ENCODE data around the gene CAMSAP3.

Gene CAMSAP3

DNA sequence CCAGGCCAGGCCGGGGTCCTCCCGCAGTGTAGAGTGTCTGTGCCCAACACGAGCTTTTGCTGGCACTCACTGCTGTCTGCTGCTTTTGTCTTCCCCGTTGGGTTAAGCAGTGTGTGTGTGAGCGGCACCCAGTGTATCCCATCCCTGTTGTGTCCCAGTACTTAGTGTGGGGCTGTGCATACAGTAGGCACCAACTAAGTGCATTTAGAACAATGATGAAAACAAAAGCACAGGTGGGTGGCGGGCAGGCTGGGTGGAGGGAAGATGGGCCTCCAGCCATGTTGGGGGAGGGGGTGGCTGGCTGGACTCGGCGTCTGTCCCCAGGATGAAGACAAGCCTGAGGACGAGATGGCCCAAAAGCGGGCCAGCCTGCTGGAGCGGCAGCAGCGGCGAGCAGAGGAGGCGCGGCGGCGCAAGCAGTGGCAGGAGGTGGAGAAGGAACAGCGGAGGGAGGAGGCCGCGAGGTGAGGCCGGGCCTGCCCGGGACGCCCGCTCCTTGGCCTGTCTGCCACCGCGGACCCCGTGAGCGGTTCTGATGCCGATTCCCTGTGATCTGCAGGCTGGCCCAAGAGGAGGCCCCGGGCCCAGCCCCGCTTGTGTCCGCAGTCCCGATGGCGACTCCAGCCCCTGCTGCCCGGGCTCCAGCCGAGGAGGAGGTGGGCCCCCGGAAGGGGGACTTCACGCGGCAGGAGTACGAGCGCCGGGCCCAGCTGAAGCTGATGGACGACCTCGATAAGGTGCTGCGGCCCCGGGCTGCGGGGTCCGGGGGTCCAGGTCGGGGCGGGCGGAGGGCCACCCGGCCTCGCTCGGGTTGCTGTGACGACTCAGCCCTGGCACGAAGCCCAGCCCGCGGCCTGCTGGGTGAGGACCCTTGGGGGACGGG lies 19.4 kb downstream of the CAMSAP3 start:
- DNase-seq = no peak

DNA sequence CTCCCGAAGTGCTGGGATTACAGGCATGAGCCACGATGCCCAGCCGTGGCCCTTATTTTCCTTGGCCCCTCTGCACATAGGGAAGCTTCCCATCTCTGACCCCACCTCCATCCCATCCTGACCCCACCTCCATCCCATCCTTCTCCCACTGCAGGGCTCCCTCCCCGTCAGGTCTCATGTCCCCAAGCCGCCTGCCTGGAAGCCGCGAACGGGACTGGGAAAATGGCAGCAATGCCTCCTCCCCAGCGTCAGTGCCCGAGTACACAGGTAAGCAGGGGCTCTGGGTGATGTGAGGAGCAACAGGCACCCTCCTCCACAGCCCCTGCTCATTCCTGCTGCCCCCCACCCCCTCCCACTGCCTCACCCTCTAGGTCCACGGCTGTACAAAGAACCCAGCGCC lies 21.5 kb downstream of the CAMSAP3 start:
- no peak for DNase-seq

DNA sequence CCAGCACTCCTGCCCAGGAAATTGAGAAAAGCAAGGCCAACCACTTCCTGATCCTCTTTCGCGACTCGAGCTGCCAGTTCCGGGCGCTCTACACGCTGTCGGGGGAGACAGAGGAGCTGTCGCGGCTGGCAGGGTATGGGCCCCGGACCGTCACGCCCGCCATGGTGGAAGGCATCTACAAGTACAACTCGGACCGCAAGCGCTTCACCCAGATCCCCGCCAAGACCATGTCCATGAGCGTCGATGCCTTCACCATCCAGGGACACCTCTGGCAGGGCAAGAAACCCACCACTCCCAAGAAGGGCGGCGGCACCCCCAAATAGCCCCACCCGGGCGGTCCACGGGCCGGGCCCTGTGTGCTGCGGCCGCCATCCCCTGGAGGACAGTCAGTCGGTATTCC lies 22.1 kb downstream of the CAMSAP3 start:
- no peak for DNase-seq

DNA sequence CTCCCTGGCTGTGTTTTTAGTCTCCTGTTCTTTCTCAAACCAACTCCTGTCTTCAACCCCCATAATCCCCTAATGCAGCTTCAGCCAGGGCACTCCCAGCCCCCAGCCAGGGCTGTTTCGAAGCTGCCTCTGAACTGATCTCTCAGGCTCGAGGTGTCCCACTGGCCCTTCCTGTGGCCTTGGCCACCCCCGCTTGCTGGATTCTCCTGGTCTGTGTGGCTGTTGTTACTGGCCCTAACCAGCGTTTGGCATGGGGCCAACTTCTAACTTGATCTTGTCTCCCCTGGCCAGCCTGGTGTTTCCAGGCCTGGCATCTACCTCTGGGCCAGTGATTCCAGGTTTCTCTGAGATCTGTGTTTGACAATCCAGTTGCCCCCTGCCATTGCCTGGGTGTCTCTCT lies 22.7 kb downstream of the CAMSAP3 start:
- DNase-seq = no peak

DNA sequence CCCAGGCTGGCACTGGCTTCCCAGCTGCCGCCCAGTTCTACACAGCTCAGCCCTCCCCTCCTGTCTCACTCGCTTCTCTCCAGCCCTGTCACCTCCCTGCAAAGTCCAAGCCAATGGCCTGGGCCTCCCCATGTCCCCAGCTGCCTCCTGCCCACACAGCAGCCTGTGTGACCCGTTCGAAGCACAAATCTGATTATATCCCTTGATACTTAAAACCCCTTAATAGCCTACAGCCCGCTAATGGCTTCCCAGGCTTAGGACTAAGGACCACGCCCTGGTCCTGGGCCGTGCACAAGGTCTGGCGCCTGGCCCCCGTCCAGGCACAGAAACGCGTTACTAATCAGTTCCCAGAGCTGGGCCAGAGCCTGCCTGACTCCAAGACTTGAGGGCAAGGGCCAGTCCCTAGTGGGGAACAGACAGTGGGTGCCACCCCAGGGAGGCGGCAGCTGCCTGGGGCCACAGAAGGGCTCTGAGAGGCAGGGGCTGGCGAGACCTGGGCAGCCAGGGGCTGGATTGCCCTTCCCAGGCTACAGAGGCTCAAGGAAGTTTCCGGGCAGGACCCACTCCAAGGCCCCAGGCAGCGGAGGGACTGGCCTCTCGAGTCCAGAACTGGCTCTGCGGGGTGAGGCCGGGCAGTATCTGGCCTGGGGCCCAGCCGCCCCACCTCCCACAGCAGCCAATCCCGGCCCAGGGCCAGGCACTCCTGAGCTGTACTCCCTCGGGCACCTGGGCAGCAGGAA lies 23.3 kb downstream of the CAMSAP3 start:
- DNase-seq = no peak

DNA sequence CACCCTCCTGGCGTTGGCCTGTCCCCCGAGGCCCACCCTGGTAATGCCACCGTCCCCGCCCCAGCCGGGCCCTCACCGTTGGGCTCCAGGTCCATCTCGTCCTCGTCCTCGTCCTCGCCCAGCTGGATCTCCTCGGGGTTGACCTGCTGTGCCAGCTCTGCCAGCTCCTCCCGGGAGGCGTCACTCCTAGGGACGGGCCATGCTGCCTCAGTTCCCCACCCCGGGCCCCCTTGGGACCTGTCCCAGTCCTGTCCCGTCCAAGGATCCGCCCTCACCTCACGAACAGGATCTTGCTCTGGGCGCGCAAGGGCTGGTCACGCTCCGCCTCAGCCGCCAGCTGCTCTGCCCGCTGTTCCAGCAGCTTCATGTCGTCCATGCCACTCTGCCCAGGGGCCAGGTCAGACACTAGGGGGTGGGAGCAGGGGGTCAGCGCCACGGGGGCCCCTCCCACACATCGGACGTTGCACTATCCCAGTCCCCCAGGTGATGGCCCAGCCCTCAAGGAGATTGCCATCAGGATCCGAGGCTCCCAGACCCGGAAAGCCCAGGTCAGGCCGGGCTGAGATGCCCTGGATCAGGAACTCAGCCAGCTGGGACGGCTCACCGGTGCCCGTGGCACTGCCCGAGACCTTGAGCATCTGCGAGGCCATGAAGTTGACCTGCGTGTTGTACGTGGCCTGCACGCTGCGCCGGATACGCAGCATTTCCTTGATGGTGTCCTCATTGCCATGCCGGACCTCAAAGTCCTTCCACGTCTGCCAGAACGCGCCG lies 24.2 kb downstream of the CAMSAP3 start:
- DNase-seq = no peak

DNA sequence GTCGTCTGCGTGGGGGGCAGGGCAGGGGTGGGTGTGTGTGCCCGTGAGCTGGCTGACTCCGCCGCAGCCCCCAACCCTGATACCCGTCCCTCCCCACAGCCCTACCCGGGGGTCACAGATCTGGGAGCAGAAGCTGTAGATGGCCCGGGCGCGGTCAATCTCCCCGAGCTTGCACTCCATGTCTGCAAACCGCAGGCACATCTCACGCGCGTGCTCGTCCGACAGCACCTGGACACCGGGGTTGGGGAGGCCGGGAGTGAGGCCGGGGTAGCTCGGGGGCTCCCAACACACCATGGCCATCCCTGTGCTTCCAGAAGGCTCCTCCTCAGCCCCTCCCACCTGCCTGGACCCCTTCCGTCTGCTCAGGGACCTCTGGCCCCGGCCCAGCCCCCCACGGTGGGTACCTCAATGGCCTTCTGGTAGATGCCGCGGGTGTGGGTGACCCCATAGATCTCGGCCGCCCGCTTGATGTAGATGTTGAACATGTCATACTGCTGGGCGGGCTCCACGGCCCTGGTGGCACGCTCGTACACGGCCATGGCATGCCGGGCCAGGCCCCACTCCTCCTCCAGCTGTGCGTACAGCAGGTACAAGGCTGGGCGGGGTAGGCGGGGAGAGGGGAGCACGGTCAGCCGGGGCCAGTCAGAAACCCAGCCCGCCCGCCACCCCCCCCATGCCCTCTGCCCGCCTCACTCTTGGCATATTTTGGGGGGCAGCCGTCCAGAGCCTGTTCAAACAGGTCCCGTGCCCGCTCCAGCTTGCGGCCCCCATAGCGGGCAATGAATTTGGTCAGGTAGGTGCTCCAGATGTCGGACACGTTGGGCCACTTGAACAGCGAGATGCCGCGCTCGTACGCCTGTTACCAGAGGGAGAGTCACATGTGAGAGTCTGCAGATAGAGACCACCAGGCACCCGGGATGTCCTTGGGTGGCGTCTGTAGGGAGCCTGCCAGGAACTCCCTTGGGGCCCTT lies 25.1 kb downstream of the CAMSAP3 start:
- no peak for DNase-seq

DNA sequence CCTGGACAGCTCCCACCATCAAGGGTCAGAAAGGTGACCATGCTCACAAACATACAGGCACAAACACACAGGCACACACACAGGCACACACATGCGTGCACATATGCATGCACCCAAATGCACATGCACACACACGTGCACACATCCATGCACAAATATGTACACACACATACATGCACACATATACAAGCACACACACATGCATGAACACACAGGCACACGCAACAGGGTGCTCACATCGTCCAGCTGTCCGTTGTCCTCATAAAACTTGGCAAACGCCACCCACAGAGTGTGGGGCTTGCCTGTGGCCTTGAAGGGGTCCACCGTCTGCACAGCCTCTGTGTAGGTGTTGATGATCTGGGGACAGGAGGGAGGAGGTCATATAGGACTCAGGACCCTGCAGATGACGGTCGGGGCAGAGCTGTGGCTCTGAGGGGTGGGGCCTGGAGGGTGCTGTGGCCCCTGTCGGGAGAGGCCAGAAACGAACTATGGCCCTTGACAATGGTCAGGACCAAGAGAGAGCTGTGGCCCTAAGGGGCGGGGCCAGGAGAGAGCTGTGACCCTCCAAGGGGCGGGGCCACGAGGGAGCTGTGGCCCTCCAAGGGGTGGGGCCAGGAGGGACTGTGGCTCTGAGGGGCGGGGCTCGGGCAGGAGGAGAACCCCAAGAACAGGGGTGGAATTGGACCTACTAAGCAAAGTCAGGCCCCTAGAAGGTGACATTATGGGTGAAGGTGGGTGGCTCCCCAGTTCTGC lies 27.4 kb downstream of the CAMSAP3 start:
- no peak for DNase-seq

DNA sequence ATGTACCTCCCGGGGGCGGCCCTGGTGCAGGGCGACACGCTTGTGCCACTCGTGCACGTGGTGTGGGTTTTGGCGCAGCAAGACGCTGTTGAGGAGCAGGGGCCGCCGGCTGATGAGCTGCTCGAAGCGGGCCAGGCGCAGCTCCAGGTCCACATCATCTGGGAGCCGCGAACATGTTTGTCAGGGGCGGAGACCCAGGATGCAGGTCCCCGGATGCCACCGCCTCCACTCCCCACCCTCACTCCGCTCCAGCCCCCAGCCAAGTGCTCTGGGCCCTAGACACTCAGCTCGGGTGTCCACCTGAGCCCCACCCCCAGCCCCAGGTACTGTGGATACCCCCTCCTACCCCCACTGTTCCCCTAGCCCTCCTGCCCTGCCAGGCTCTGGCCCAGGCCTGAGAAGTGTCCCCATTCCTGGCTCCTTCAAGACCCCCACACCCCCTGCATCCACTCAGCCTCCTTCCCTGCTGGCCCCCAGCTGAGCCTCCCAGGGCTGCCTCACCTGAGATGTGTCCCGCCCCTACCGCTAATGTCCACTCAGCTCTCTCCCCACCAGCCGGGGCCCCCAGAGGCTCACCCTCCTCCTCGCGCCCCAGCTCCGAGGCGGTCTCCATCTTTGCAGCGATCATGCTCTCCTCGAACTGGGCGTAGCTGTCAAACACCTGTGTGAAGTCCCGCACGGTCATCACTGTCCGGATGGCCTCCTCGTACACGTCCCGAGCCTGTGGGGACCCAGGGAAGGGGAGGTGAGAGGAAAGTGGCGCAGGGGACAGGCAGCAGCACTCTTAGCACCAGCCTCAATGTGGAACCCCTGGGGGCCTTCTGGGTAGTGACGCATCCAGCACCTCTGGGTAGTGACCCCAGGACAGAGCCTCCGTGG lies 28.3 kb downstream of the CAMSAP3 start:
- DNase-seq = no peak

DNA sequence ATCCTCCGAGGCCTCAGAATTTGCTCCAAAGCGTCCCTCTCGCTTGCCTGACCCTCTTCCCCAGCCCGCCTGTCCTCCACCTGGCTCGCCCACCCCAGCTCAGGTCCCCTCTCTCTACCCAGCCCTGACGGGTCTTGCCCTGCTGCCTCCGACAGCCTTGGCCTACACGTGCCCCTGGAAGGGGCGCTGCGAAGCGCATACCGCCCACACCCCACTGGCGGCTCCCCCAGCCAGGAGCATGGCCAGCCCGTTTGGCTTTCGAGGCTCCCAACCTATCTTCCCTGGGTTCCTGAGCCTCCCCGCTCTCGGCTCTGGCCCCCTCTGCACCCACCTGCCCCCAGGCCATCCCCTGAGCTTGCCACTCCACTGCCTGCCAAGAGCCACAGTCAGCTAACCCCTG lies 29.1 kb downstream of the CAMSAP3 start:
- no peak for DNase-seq

DNA sequence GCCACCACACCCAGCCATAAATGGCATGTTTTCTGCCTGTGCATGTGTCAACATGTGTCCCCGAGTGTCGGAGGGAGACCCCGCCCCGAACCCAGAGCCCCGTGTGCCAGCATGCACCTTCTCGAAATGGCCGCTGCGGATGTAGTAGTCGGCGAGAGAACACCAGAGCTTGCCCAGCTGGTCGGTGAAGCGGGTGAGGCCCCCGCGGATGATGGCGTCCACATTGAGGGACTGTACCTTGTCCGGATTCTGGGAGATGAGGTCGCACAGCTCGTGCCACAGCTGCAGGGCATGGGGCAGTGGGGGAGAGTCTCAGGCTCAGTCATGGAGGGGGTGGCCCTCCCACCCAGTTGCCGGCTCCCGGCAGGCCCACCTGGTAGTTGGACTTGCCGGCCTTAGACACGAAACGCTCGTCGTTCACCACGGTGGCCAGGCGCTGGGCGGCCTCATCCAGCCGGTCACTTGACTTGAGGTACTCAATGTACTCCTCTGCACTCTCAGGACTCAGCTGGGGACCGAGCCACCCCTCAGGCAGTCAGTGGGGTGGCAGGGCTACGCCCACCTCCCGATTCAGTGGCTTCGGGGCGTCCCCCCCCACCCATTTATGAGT lies 30.2 kb downstream of the CAMSAP3 start:
- DNase-seq = no peak

DNA sequence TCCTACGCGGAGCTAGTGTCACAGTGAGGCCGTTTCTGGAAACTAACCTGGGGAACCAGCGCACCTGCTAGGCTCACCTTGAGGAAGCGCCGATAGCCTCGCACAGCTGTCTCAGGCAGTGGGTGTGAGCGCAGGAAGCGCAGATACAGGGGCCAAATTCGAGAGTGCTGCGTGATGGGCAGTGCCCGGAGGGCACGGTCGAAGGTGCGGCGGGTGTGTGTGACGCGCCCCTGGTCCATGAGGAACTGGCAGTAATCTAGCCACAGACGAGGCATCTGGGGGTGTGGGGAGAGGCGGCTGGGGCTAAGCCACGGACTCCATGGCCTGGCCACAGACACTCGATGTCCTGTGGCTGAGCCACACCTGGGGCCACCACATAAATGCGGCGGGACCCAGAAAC lies 31.5 kb downstream of the CAMSAP3 start:
- DNase-seq = no peak

DNA sequence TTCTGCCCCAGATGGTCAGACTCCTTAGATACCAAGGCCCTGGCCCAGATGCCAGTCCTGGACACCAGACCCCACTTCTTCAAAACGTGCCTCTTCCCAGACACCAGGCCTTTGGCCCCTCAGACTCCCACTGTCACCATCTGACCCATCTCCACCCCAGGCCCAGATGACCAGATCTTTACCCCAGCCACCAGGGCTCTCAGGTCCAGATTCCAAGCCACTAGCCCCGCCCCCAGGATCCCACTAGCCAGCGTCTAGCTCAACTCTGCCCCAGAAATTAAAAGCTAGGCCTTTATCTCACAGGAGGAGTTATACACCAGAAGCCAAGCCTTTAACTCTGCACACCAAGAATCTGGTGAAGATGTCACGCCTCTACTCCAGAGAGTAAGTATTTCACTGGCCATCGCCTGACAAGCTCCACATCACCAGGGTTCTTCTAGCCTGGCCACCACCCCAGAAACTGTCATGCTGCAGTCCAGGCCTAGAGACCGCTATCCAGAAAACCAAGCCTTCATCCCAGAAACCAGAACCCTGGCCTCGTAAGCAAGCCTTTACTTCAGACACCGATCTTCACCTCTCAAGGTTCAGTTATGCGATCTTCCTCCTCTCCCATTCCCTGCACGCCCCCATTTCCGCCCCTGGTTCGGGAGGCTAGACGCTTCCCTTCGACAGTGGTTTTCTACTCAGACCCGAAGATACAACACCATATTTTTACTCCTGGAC lies 33.1 kb downstream of the CAMSAP3 start:
- DNase-seq = no peak

DNA sequence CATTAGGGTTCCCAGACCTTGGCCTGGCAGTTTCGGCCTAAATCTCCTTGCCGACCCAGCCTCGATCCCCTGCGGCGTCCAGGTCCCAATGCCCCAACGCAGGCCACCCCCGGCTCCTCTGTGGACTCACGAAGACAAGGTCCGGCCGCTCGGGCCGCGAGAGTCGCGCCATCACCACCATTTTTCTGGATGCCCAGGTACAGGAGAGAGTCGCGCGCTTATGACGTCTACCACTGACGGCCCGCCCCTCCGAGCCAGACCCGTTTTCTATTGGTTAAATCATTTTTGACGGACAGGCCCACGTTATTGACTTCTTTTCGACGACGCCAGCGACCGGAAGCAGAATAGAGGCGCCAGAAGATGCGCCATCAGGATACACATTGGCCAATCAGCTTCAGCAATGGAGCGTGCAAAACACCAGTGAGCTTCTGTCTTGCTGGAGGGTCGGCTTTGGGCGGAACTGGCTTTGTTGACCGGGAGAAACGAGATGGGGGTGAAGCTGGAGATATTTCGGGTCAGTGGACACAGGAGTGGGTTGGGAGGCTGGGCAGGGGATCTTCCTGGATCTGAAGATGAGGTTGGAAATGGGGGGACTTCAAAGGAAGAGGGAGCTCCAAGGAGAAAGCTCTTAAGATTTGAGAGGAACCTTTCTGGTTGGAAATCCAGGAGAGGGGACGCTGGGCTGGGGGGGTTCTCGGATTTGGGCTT lies 33.8 kb downstream of the CAMSAP3 start, which contains the start of the genes PET100 and XAB2:
PET100 (plus strand) TSS at position 447 of the 708 bp plus-strand sequence; CDS start at position 488, 41 bp downstream.
XAB2 (minus strand) TSS at position 199 of the 708 bp plus-strand sequence; CDS start at position 181, 18 bp downstream.
- DNase-seq = peak; percentile 92

DNA sequence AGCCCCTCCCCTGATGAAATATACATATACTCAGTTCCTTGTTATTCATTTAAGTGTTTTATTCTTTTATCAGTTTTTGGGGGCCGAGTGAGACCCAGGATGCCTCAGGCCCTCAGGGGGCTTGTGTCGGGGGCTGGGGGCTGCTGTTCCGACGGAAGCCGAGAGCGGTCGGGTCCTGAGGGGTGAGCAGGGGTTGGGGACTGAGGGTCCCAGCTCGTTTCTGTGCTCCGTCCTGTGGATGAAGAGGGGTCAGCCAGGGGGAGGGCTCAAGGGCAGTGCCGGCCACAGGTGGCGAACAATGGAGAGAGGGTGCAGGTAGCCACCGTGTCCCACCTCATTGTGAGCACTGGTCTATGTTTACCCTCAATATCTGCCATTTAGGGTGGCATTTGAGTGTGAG lies 35.9 kb downstream of the CAMSAP3 start:
- DNase-seq = no peak

DNA sequence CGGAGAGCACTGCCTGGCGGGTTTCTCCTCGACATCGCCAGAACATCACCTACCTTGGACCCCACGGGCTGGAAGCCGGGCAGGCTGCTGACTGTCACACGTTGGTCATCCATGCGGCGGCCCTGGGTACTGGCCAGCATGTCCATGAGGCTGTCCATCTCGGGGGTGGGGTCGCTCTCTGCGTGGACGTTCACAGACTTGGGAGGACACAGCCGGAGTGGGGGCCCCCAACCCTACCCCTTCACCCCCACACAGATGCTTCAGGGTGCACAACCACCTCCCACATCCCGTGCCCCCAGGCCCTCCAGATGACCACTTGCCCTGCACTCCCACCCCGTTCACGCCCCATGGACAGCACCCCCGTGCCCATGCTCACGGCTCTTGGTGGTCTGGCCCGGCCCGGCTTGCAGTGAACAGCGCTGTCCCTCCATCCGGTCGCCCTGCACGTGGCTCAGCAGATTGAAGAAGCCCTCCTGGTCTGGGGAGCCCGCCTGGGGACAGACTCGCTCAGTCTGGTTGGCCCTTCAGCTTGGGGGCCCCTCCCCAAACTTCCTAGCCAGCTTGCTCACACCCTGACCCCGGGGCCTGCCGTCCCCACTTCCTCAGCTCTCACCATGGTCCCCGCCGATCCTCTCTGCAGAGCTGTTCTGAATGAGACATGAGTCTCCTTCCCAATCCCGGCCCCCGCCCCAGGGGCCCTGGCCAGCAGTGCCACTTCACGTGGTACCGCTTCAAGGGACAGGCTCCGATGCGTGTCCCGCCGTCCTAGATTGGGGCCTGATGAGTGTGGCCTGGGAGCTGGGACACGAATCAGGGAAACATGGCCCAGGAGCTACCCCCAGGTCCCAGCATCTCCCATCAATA lies 36.9 kb downstream of the CAMSAP3 start:
- no peak for DNase-seq

DNA sequence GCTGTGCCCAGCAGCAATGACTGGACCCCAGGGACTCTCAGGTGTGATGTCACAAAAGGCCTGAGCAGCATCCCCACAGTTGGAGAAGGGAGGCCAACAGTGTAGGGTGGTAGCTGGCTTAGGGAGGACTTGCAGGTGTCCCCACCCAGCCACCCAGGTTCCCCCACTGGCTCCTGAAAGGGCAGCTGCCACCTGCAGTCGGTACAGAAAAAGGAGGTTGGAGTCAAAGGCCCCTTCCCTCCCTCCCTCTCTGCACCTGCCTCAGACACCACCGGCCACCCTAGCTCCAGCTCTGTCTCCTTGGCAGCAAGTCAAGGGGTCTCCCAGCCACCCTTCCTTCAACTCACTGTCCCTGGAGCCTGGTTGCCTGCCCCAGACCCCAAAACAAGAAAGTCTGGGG lies 38.0 kb downstream of the CAMSAP3 start, which contains the start of gene PCP2:
PCP2 (minus strand) TSS at position 22 of the 400 bp plus-strand sequence. CDS start 262 bp downstream, outside the sequence.
- no peak for DNase-seq

Data from activated effector memory CD4-positive, alpha-beta T cell treated with Interleukin-2 at 50 U/mL for 16 hours (primary cell).